HG03575 (cell line): Measurements from ENCODE around the gene ZNF524.

ENCODE experiments used
- ATAC-seq: cut with Tn5 transposase; IDR thresholded peaks from one replicate; pipeline ENCODE4 v1.9.1; 2021; ENCODE audit not compliant: unreplicated experiment, insufficient number of reproducible peaks, low FRiP score; ENCODE audit errors: extremely low read depth

The ZNF524 gene

GRCh38 chr19:55635334-55635717 is 35.2 kb downstream of the ZNF524 start:
- no peak for ATAC-seq

DNA sequence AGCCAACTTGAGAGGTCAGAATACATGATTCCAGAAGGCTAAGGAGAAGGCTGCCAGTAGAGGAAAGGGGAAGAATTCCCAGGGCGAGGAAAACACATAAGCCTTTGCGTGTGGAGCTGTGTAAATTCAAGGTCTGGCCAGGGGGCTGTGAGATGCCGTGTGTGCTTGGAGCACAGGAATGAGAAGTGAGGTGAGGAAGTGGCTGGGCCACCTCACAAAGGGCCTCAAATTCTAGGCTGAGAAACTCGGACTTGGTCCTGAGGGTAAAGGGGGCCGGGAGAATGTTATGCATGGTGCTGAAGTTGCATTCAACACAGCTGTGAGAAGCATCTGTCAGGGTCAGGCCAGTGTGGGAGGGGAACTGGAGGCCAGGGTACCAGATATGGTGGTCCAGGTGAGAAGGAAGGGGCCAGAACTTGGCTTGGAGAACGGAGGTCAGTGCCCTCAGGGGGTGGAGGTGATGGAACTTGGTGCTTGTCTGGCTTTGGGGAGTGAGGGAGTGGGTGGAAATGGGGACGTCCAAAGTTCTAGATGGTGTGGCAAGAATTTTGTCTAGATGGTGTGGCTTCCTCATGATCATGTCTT is 35.9 kb downstream of the ZNF524 start:
- ATAC-seq: no peak

- ATAC-seq: no peak
These were observed 36.6 kb downstream of the ZNF524 start for GRCh38 chr19:55636723-55637122.

DNA sequence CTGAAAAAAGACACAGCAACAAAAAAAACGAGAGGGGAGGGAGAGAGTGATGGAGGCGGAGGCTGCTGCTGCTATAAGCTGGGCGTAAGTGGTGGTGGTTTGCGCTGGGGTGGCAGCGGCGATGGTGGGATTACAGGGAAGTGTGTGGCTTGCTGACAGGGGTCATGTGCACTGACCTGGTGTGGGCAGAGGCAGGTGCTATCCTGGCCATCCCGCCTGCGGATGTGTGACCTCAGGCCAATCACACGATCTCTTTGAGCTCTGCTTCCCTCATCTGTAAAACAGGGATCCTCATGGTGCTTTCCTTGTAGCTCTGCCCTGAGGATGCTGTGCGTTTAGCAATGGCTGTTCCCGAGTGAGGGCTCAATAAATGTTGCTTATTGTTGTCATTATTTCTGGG is 37.4 kb downstream of the ZNF524 start:
- no peak for ATAC-seq

- no peak for ATAC-seq
These were observed 38.8 kb downstream of the ZNF524 start for GRCh38 chr19:55638864-55639359.

- no peak for ATAC-seq
These were observed 40.0 kb downstream of the ZNF524 start for GRCh38 chr19:55640043-55640576.

- no peak for ATAC-seq
These were observed 40.7 kb downstream of the ZNF524 start, which contains the start of gene ZNF580 for GRCh38 chr19:55640577-55641425. ZNF580 (plus strand) TSS chr19:55641002; CDS start chr19:55642509, 1,507 bp downstream.

DNA sequence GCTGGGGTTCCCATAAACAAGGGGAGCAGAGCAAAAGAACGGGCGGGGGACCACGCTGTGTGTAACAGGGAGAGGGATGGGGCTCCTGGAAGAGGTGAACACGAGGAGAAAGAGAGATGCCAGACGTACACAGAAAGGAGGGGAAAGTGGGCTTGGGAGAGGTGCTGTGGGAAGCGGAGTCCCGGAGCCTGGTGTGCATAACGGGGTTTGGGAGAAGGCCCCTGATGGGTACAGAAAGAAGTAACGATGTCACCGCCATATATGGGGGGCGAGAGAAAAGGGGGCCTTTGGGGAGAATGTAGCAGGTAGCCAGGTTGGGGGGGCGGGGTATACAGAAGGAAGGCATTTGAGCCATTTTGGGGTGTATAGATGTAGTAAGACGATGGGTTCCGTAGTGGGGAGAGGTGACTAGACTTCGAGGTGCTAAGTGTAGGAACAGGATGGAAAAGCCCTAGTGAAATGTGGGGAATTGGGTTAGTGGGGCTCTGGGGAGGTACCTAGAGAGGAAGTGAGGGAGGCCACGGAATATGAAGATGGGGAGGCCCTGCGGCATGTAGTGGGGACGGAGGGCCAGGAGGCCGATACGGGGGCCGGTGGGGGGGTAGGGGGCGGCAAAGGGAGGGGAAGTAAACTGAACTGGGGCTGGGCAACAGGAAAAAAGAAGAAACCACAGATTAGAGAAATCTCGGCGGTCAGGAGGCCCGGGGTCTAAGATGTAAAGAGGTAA is 41.5 kb downstream of the ZNF524 start:
- ATAC-seq: no peak

- ATAC-seq: no peak
These were observed 42.3 kb downstream of the ZNF524 start for GRCh38 chr19:55642153-55643002.

DNA sequence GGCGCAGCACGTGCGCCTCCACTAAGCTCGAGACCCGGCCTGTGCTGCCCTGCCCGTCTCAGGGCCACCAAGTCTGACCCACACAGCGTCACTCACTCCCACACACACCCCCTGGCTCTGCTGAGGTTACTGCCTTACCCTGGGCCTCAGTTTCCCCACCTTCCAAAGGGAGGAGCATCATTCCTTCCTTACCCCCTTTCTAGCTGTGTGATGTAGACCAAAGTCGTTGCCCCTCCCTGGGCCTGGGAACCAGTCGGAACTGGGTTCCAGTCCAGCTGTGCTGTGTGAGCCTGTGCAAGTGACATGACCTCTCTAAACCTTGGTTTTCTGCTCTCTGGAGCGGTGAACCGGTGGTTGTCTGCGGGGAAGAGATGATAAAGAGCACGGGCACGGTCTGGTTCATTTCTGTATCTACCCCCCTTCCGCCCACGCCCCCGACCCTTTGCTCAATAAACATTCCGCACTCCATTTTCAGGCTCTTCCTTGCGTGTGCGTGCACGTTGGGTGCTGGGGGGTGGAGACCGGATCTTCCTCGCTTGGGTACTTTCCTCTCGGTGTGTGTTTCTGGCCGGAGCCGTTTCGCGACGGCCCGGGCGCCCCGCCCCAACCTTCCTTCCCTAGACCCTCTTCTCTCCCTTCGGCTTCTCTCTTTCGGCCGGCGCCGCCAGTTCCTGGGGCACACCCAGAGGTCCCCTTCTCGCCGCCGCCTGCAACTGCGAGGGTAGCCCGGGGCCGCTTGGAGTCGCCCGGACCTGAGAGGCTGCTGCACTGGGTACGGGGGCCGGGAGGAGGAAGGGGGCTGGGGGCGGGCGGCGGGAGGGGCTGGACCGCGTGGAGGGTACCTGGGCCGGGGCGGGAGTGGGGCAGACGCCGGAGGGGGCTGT is 43.2 kb downstream of the ZNF524 start, which contains the start of gene ZNF581:
Gene ZNF581 (plus strand): TSS at position 647 of the 884 bp plus-strand sequence. CDS start 923 bp downstream, outside the sequence.
- no peak for ATAC-seq

GRCh38 chr19:55643887-55644176 is 43.7 kb downstream of the ZNF524 start:
- no peak for ATAC-seq

GRCh38 chr19:55644191-55644833 is 44.2 kb downstream of the ZNF524 start:
- ATAC-seq: no peak

- ATAC-seq: no peak
These were observed 44.9 kb downstream of the ZNF524 start for GRCh38 chr19:55644842-55645511.

DNA sequence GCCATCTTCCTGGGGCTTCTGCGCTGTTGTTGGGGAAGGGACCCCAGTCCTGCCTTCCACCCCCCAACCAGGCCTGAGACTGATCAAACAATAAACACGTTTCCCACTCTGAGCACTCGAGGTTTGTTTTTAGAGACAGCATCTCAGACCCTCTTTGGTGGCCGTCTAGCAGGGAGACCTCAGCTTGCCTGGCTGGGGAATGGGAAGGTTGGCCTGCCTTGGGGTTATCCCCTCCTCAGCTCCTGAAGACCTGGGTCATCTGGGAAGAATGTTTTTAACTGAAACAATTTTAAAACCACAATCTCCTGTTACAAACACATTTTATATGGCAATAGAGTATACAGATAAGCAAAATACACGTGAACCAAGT is 45.4 kb downstream of the ZNF524 start:
- ATAC-seq: no peak

GRCh38 chr19:55646889-55647731 is 47.0 kb downstream of the ZNF524 start:
- ATAC-seq: no peak
